ENCODE data around the gene ZDHHC3.

DNA sequence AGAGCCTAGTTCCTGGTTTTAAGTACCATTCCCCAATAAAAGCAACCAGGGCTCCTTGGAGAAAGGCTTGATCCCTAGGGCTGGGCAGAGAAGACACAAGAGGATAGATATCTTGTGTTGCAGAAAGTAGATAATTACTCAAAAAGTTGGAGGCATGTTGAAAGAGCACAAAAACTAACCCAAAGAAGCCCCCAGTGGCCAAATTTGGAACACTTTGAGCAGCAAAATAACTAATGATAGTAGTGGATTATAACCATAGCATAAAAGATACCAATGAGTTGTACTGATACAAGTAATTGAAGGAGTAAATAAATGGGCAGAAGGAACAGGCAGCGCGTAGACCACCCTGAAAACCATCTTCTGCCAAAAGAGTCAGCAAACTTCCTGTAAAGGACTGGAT is 12.1 kb upstream of the ZDHHC3 start:
- TF ChIP-seq CTCF (IDR thresholded peaks at IDR 0.05; ENCODE audit: low read depth, low read length, missing input control) (peak; percentile 38), GABPA (IDR thresholded peaks at IDR 0.05 in 1 of 2, conservative IDR thresholded peaks at IDR 0.05 in 1 of 2) (no peak), REST (IDR thresholded peaks at IDR 0.05) (no peak), RAD21 (IDR thresholded peaks at IDR 0.05) (peak; percentile 26 to 41), RXRA (IDR thresholded peaks at IDR 0.05) (no peak)
- TF ChIP-seq, protein P1, sequence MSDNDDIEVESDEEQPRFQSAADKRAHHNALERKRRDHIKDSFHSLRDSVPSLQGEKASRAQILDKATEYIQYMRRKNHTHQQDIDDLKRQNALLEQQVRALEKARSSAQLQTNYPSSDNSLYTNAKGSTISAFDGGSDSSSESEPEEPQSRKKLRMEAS (IDR thresholded peaks at IDR 0.05), result no peak

All from liver (tissue), 3 donors.